ENCODE results near the gene TANC2.
A peak's percentile ranks its signal among the peaks of the same experiment; 100 is the strongest.
"Not testable (repeated sequence)": the region's sequence is repeated elsewhere in the genome, so short reads cannot be mapped to it uniquely, and the experiment has no call there.

Gene TANC2

DNA sequence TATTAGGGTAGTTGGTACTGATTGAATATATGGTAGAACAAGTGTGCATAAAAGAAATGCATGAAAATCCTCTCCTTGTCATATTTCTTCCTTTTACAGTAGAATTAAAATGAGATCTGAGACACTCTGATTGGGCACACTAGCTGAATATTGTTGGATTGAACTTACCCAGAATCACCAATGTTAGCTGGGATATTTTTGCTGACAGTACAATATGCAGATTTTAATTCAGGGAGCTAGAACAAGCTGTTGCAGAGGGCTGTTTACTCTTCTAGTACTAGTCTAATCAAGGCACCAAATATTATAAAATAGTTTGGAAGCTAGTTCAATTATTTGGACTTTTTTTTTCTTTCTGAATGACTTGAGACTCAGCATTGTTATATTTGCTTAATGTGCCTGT is 4.6 kb downstream of the TANC2 start:
- DNase-seq (ENCODE audit: low spot score in 2 of 2) = no peak
- in situ Hi-C loops (cut with MboI; ENCODE audit: low sequenced_read_pairs) = no loop called here
- no peaks in the 10 kb centered on the region for H3K27me3 ChIP-seq (ENCODE audit: low read depth)
- no peak overlapping the region for H3K4me3 ChIP-seq
- H3K36me3 ChIP-seq (replicated peaks) = no peaks in the 10 kb centered on the region
- no peaks in the 10 kb centered on the region for H3K9me3 ChIP-seq
- peaks cover 25% of the 10 kb centered on the region for H3K4me1 ChIP-seq

DNA sequence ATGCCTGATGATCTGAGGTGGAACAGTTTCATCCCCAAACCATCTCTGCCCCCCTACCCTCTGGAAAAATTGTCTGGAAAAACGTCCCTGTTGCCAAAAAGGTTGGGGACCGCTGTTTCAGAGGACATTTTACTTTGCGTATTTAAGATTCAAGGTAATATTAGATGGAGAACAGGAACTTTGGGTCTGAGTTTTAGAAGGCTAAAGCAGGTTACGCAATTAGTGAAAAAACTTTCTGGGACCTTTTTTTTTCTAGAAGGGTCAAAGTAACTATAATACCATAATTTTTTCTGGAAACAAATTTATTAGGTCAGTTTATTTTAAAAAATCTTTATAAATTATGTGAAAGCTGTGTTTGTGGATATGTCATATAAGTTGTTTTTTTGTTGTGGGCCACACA is 5.8 kb downstream of the TANC2 start:
- in situ Hi-C loops (cut with MboI; ENCODE audit: low sequenced_read_pairs) = no loop called here
- no peak overlapping the region for H3K4me3 ChIP-seq
- no peak for DNase-seq (ENCODE audit: low spot score in 2 of 2)

GRCh38 chr17:62974788-62975187 is 8.8 kb downstream of the TANC2 start:
- no peak overlapping the region for H3K4me3 ChIP-seq
- in situ Hi-C loops (cut with MboI; ENCODE audit: low sequenced_read_pairs) = no loop called here
- DNase-seq (ENCODE audit: low spot score in 2 of 2) = no peak
- peaks cover 7% of the 10 kb centered on the region; the same call in 1 of the 2 replicates for H3K4me1 ChIP-seq
- H3K9me3 ChIP-seq = no peaks in the 10 kb centered on the region
- H3K36me3 ChIP-seq (replicated peaks) = no peaks in the 10 kb centered on the region
- H3K27me3 ChIP-seq (ENCODE audit: low read depth) = no peaks in the 10 kb centered on the region

More for the DNA sequence above, 5.8 kb downstream of the TANC2 start:
- Histone ChIP-seq H3K27me3 (ENCODE audit: low read depth) (no peaks in the 10 kb centered on the region), H3K4me1 (peaks cover 23% of the 10 kb centered on the region), H3K9me3 (no peaks in the 10 kb centered on the region), H3K36me3 (replicated peaks) (no peaks in the 10 kb centered on the region)

- DNase-seq (ENCODE audit: low spot score in 2 of 2) = no peak
- in situ Hi-C loops (cut with MboI; ENCODE audit: low sequenced_read_pairs) = no loop called here
Measured at GRCh38 chr17:62975206-62975605, 9.2 kb downstream of the TANC2 start.

GRCh38 chr17:62976643-62977231 is 10.7 kb downstream of the TANC2 start:
- H3K27me3 ChIP-seq (ENCODE audit: low read depth); H3K4me3 ChIP-seq; H3K4me1 ChIP-seq; H3K9me3 ChIP-seq; in situ Hi-C loops (cut with MboI; ENCODE audit: low sequenced_read_pairs); H3K36me3 ChIP-seq (replicated peaks); DNase-seq (ENCODE audit: low spot score in 2 of 2): not testable (repeated sequence)

More at GRCh38 chr17:62975206-62975605, 9.2 kb downstream of the TANC2 start:
- Histone ChIP-seq H3K4me3 (no peak overlapping the region), H3K36me3 (replicated peaks) (no peaks in the 10 kb centered on the region), H3K9me3 (no peaks in the 10 kb centered on the region), H3K27me3 (ENCODE audit: low read depth) (no peaks in the 10 kb centered on the region), H3K4me1 (peaks cover 6% of the 10 kb centered on the region; the same call in 1 of the 2 replicates)

- DNase-seq (ENCODE audit: low spot score in 2 of 2) = no peak
- H3K36me3 ChIP-seq (replicated peaks) = no peaks in the 10 kb centered on the region
- no peak overlapping the region for H3K4me3 ChIP-seq
- in situ Hi-C loops (cut with MboI; ENCODE audit: low sequenced_read_pairs) = no loop called here
- H3K4me1 ChIP-seq = no peaks in the 10 kb centered on the region
- H3K9me3 ChIP-seq = peaks cover 3% of the 10 kb centered on the region; the same call in 1 of the 2 replicates
- H3K27me3 ChIP-seq (ENCODE audit: low read depth) = no peaks in the 10 kb centered on the region
Measured at GRCh38 chr17:62980842-62981241, 14.8 kb downstream of the TANC2 start.

DNA sequence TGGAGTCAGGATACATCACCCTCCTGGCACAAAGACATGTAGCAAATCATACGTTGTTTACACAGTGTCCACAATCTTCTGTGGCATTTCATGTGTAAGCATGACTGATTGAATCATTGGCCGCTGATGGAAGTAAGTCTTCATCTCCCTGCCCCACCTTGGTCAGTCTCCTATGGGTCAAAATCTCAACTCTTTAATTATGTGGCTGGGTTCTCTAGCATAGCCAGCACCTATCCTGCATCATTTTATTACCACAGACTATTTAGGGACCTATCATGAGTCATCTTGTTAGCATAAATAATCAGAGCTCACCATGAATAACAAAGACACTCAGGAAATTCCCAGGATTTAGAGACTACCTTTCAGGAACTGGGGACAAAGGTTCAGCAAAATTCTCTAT is 15.9 kb downstream of the TANC2 start:
- Histone ChIP-seq H3K36me3 (replicated peaks) (no peaks in the 10 kb centered on the region), H3K9me3 (peaks cover 3% of the 10 kb centered on the region; the same call in 1 of the 2 replicates), H3K27me3 (ENCODE audit: low read depth) (no peaks in the 10 kb centered on the region), H3K4me3 (no peak overlapping the region), H3K4me1 (no peaks in the 10 kb centered on the region)
- DNase-seq (ENCODE audit: low spot score in 2 of 2) = no peak
- in situ Hi-C loops (cut with MboI; ENCODE audit: low sequenced_read_pairs) = no loop called here

- Histone ChIP-seq H3K9me3 (peaks cover 3% of the 10 kb centered on the region; the same call in 1 of the 2 replicates), H3K27me3 (ENCODE audit: low read depth) (no peaks in the 10 kb centered on the region), H3K4me1 (no peaks in the 10 kb centered on the region), H3K4me3 (no peak overlapping the region), H3K36me3 (replicated peaks) (no peaks in the 10 kb centered on the region)
- in situ Hi-C loops (cut with MboI; ENCODE audit: low sequenced_read_pairs) = no loop called here
- no peak for DNase-seq (ENCODE audit: low spot score in 2 of 2)
Measured at GRCh38 chr17:62984801-62985200, 18.8 kb downstream of the TANC2 start.

DNA sequence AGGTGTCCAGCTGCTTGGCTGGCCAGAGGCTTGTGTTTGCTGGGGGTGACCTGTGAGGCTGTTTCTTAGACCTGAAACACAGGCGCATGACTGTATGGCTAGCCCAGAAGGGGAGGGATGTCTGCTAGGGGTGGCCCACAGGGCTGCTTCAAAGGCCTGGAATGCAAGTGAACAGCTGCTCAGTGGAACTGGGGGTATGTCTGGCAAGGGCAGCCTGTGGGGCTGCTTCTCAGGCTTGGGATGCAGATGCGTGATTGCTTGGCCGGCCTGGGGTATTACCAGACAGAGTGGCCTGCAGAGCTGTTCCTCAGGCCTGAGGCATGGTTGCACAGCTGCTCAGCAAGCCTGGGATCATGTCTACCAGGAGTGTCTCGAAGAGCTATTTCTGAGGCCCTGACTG is 20.5 kb downstream of the TANC2 start:
- H3K36me3 ChIP-seq (replicated peaks) = no peaks in the 10 kb centered on the region
- DNase-seq (ENCODE audit: low spot score in 2 of 2) = no peak
- H3K9me3 ChIP-seq = peaks cover 3% of the 10 kb centered on the region; the same call in 1 of the 2 replicates

GRCh38 chr17:62987136-62987535 is 21.1 kb downstream of the TANC2 start:
- Histone ChIP-seq H3K4me3 (no peak overlapping the region), H3K4me1 (no peaks in the 10 kb centered on the region), H3K9me3 (peaks cover 3% of the 10 kb centered on the region; the same call in 1 of the 2 replicates), H3K27me3 (ENCODE audit: low read depth) (no peaks in the 10 kb centered on the region), H3K36me3 (replicated peaks) (no peaks in the 10 kb centered on the region)
- DNase-seq (ENCODE audit: low spot score in 2 of 2) = peak in 1 of 2 experiments; percentile 44
- in situ Hi-C loops (cut with MboI; ENCODE audit: low sequenced_read_pairs) = no loop called here

More for the DNA sequence above, 20.5 kb downstream of the TANC2 start:
- in situ Hi-C loops (cut with MboI; ENCODE audit: low sequenced_read_pairs) = no loop called here
- no peaks in the 10 kb centered on the region for H3K27me3 ChIP-seq (ENCODE audit: low read depth)
- H3K4me1 ChIP-seq = no peaks in the 10 kb centered on the region
- no peak overlapping the region for H3K4me3 ChIP-seq

DNA sequence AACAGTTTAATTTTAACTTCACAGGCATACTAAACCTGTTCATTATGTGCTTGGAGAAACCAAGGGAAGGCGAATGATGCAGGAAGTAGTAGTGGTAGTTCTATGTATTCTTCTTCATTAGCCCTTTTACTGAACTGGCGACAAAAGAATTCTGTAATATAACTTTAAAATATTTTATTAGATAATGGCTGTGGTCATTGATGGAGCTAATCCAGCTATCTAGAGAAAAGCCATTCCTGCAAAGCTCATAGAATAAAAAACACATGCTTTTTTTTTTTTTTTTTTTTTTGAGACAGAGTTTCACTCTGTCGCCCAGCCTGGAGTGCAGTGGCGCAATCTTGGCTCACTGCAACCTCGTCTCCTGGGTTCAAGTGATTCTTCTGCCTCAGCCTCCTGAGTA is 23.5 kb downstream of the TANC2 start:
- in situ Hi-C loops (cut with MboI; ENCODE audit: low sequenced_read_pairs) = no loop called here
- DNase-seq (ENCODE audit: low spot score in 2 of 2) = no peak
- H3K9me3 ChIP-seq = no peaks in the 10 kb centered on the region
- no peaks in the 10 kb centered on the region for H3K27me3 ChIP-seq (ENCODE audit: low read depth)
- H3K4me1 ChIP-seq = no peaks in the 10 kb centered on the region; the same call in 1 of the 2 replicates
- H3K4me3 ChIP-seq = no peak overlapping the region
- H3K36me3 ChIP-seq (replicated peaks) = no peaks in the 10 kb centered on the region

- Histone ChIP-seq H3K4me3 (no peak overlapping the region), H3K9me3 (peaks cover 3% of the 10 kb centered on the region), H3K36me3 (replicated peaks) (no peaks in the 10 kb centered on the region), H3K4me1 (peaks cover 5% of the 10 kb centered on the region), H3K27me3 (ENCODE audit: low read depth) (no peaks in the 10 kb centered on the region)
- no peak for DNase-seq (ENCODE audit: low spot score in 2 of 2)
- in situ Hi-C loops (cut with MboI; ENCODE audit: low sequenced_read_pairs) = no loop called here
Measured at GRCh38 chr17:62994931-62995330, 28.9 kb downstream of the TANC2 start.

DNA sequence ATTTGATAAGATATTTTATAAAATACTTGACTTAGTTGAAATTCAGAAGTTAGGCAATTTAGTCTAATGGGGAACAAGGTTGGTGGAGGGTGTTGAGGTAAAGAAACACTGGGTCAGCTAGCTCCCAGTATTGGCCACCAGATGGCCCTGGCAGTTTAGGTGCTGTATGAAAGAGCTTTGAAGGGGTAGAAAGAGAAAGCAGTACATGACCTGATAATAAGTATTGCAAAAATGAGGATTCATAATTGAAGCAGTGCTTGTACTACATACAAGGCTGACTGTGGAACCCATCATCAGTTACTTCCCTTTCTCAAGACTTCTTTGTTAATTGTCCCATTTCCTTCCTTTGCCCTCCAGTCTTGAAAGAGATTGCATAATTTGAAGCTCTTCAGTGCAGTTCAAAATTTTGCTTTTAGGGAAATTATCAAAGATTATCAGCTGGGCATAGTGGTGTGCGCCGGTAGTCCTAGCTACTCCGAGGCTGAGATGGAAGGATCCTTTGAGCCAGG is 29.4 kb downstream of the TANC2 start:
- Histone ChIP-seq H3K9me3 (peaks cover 3% of the 10 kb centered on the region), H3K4me1 (peaks cover 5% of the 10 kb centered on the region), H3K36me3 (replicated peaks) (no peaks in the 10 kb centered on the region), H3K4me3 (no peak overlapping the region), H3K27me3 (ENCODE audit: low read depth) (no peaks in the 10 kb centered on the region)
- peak; percentile 58 to 59 for DNase-seq (ENCODE audit: low spot score in 2 of 2)
- in situ Hi-C loops (cut with MboI; ENCODE audit: low sequenced_read_pairs) = no loop called here

- Histone ChIP-seq H3K4me3 (no peak overlapping the region), H3K9me3 (peaks cover 3% of the 10 kb centered on the region), H3K27me3 (ENCODE audit: low read depth) (no peaks in the 10 kb centered on the region), H3K36me3 (replicated peaks) (no peaks in the 10 kb centered on the region), H3K4me1 (peaks cover 5% of the 10 kb centered on the region)
- in situ Hi-C loops (cut with MboI; ENCODE audit: low sequenced_read_pairs) = no loop called here
- DNase-seq (ENCODE audit: low spot score in 2 of 2) = no peak
Measured at GRCh38 chr17:62996221-62996620, 30.2 kb downstream of the TANC2 start.
